ENCODE results near the gene CDH15.
A peak's percentile ranks its signal among the peaks of the same experiment; 100 is the strongest.

Gene CDH15

DNA sequence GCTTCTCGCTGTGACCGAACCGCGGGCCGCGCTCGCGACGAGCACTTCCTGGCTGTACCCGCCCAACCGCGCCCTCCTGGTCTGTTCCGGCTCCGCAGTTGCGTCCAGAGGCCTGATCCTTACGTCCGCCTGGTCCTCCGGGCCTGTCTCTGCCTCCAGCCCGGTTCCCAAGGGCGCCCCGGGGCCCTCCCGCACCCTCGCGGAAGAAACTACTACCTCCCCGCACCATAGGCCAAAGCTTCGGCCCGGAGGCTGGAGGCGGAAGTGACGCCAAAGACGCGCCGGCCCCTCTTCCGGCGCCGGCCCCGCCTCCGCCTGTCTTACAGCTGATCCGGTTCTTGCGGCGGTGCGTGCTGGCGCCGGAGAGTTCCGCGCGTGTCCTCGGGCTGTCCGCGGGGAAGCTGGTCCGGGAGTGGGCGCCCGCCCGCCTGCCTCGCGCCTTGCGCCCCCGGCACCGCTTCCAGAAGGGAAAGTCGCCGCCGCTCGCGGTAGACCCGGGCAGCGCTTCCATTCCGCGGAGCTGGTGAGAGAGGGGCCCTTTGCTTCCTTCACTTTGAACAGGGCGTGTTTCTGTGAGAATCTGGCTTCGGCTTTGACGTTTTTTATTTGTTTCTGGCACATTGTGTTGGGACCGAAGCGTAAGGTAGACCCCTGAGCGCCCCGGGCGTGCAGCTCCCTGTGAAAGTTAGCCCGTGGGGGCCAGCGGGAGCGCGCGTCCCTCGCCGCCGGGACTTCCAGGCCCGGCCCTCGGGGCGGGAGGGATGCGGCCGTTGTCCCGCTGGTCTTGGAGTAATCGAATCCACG, 46.0 kb downstream of the CDH15 start, which contains the start of gene ZNF778:
ZNF778 (plus strand) TSS at position 316 of the 804 bp plus-strand sequence. CDS start 3,425 bp downstream, outside the sequence.
- Mint-ChIP-seq H3K27ac (ENCODE audit: low read depth) (peak within 1 kb of the TSS; percentile 62), H3K27me3 (no peaks in the 10 kb centered on the region), H3K4me1 (peaks cover 17% of the 10 kb centered on the region), H3K4me3 (peak within 1 kb of the TSS; percentile 94), H3K9me3 (no peaks in the 10 kb centered on the region), H3K36me3 (ENCODE audit: insufficient read depth) (peaks cover 18% of the 10 kb centered on the region)
- ATAC-seq (replicated peaks; ENCODE audit: extremely low read depth, poor library complexity, severe bottlenecking): peak; percentile 78
- peak; percentile 63 to 64 for DNase-seq (ENCODE audit: low spot score in 2 of 2)

DNA sequence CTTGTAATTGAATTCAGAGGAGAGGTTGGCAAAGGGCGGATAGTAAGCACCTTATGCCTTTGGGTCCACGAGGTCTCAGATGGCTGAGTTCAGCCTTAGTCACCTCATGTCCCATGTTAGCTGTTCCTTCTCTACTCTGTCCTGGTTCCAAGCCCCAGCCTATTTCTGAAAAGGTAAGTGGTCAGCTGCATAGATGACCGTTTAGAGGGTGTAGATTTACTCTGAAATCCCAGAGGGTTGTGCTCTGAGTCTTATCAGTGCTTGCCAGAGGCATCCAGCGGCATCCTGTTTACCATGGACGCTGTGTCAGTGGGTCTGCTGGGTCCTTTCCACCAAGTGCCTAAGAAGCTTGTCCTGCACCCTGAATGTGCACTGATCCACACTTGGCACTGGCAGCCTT, 47.8 kb downstream of the CDH15 start:
- Mint-ChIP-seq H3K27ac (ENCODE audit: low read depth) (no peak overlapping the region), H3K36me3 (ENCODE audit: insufficient read depth) (peaks cover 26% of the 10 kb centered on the region), H3K4me1 (peaks cover 17% of the 10 kb centered on the region), H3K4me3 (peak overlapping the region; percentile 36), H3K9me3 (no peaks in the 10 kb centered on the region), H3K27me3 (no peaks in the 10 kb centered on the region)
- no peak for DNase-seq (ENCODE audit: low spot score in 2 of 2)
- no peak for ATAC-seq (replicated peaks; ENCODE audit: extremely low read depth, poor library complexity, severe bottlenecking)

DNA sequence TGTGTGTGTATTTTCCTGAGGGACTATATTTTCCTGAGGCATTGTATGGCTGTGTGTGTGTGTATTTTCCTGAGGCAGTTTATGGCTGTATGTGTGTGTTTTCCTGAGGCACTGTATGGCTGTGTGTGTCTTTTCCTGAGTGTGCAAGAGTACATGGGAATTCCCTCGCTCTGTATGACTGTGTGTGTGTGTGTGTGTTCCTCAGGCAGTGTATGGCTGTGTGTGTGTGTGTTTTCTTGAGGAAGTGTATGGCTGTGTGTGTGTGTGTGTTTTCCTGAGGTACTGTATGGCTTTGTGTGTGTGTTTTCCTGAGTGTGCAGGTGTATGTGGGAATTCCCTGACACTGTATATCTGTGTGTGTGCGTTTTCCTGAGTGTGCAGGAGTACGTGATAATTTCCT, 50.1 kb downstream of the CDH15 start:
- no peak overlapping the region for H3K27ac Mint-ChIP-seq (ENCODE audit: low read depth)
- no peak overlapping the region for H3K4me3 Mint-ChIP-seq
- no peaks in the 10 kb centered on the region for H3K27me3 Mint-ChIP-seq
- ATAC-seq (replicated peaks; ENCODE audit: extremely low read depth, poor library complexity, severe bottlenecking) (no peak), DNase-seq (ENCODE audit: low spot score in 2 of 2) (no peak)
- H3K9me3 Mint-ChIP-seq: no peaks in the 10 kb centered on the region
- H3K4me1 Mint-ChIP-seq: peaks cover 12% of the 10 kb centered on the region
- peaks cover 39% of the 10 kb centered on the region for H3K36me3 Mint-ChIP-seq (ENCODE audit: insufficient read depth)

- H3K27me3 Mint-ChIP-seq: no peaks in the 10 kb centered on the region
- H3K36me3 Mint-ChIP-seq (ENCODE audit: insufficient read depth): peaks cover 33% of the 10 kb centered on the region
- DNase-seq (ENCODE audit: low spot score in 2 of 2): no peak
- no peak overlapping the region for H3K27ac Mint-ChIP-seq (ENCODE audit: low read depth)
- H3K4me3 Mint-ChIP-seq: no peak overlapping the region
- H3K4me1 Mint-ChIP-seq: peaks cover under 1% of the 10 kb centered on the region
- H3K9me3 Mint-ChIP-seq: no peaks in the 10 kb centered on the region
- no peak for ATAC-seq (replicated peaks; ENCODE audit: extremely low read depth, poor library complexity, severe bottlenecking)
Measured at GRCh38 chr16:89222931-89223330, 51.4 kb downstream of the CDH15 start.

DNA sequence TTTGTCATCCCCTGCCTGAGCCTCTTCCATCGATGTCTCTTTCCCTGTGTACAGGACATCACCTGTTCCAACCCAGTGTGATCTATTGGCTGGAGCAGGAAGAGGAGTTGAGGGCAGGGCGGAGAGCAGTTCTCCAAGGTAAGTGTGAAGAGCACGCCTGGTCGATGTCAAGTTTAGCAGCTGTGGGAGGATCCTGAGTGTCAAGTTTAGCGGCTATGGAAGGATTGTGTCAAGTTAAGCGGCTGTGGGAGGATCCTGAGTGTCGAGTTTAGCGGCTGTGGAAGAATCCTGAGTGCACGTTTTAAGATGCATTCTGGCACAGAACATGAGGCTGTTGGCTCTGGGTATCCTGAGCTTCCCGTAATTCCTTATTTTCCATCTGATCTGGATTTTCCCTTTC, 53.1 kb downstream of the CDH15 start:
- DNase-seq (ENCODE audit: low spot score in 2 of 2): no peak
- no peak overlapping the region for H3K27ac Mint-ChIP-seq (ENCODE audit: low read depth)
- H3K4me3 Mint-ChIP-seq: no peak overlapping the region
- no peak for ATAC-seq (replicated peaks; ENCODE audit: extremely low read depth, poor library complexity, severe bottlenecking)
- H3K4me1 Mint-ChIP-seq: no peaks in the 10 kb centered on the region
- peaks cover 34% of the 10 kb centered on the region for H3K36me3 Mint-ChIP-seq (ENCODE audit: insufficient read depth)
- H3K27me3 Mint-ChIP-seq: no peaks in the 10 kb centered on the region
- no peaks in the 10 kb centered on the region for H3K9me3 Mint-ChIP-seq

- Mint-ChIP-seq H3K4me3 (no peak overlapping the region), H3K27ac (ENCODE audit: low read depth) (no peak overlapping the region), H3K9me3 (peaks cover 7% of the 10 kb centered on the region), H3K27me3 (no peaks in the 10 kb centered on the region), H3K4me1 (no peaks in the 10 kb centered on the region), H3K36me3 (ENCODE audit: insufficient read depth) (peaks cover 18% of the 10 kb centered on the region)
- ATAC-seq (replicated peaks; ENCODE audit: extremely low read depth, poor library complexity, severe bottlenecking) (no peak), DNase-seq (ENCODE audit: low spot score in 2 of 2) (no peak)
Measured at GRCh38 chr16:89230255-89230654, 58.7 kb downstream of the CDH15 start.

- DNase-seq (ENCODE audit: low spot score in 2 of 2) (no peak), ATAC-seq (replicated peaks; ENCODE audit: extremely low read depth, poor library complexity, severe bottlenecking) (no peak)
- Mint-ChIP-seq H3K9me3 (peaks cover 7% of the 10 kb centered on the region), H3K27me3 (no peaks in the 10 kb centered on the region), H3K36me3 (ENCODE audit: insufficient read depth) (peaks cover 2% of the 10 kb centered on the region), H3K4me1 (no peaks in the 10 kb centered on the region), H3K27ac (ENCODE audit: low read depth) (no peak overlapping the region), H3K4me3 (no peak overlapping the region)
Measured at GRCh38 chr16:89232107-89232506, 60.6 kb downstream of the CDH15 start.

- no peak for DNase-seq (ENCODE audit: low spot score in 2 of 2)
Measured at GRCh38 chr16:89233678-89234490, 62.3 kb downstream of the CDH15 start.

DNA sequence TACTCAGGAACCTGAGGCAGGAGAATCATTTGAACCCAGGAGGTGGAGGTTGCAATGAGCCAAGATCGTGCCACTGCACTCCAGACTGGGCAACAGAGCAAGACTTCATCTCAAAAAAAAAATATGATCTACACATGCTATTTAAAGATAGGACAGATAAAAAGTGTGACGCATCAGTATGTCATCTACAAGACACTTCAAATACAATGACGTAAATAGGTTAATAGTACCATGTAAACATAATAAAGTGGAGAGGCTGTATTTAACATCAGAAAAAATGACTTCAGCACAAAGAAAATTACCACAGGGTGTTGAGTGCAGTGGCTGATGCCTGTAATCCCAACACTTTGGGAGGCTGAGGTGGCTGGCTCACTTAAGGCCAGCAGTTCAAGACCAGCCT, 66.2 kb downstream of the CDH15 start:
- Mint-ChIP-seq H3K4me1 (peaks cover 13% of the 10 kb centered on the region), H3K4me3 (no peak overlapping the region), H3K27me3 (no peaks in the 10 kb centered on the region), H3K36me3 (ENCODE audit: insufficient read depth) (peaks cover 15% of the 10 kb centered on the region), H3K9me3 (peaks cover 7% of the 10 kb centered on the region), H3K27ac (ENCODE audit: low read depth) (no peak overlapping the region)
- ATAC-seq (replicated peaks; ENCODE audit: extremely low read depth, poor library complexity, severe bottlenecking) (no peak), DNase-seq (ENCODE audit: low spot score in 2 of 2) (no peak)

More at GRCh38 chr16:89233678-89234490, 62.3 kb downstream of the CDH15 start:
- ATAC-seq (replicated peaks; ENCODE audit: extremely low read depth, poor library complexity, severe bottlenecking): no peak
- Mint-ChIP-seq H3K27me3 (no peaks in the 10 kb centered on the region), H3K4me3 (no peak overlapping the region), H3K9me3 (peaks cover 7% of the 10 kb centered on the region), H3K4me1 (no peaks in the 10 kb centered on the region), H3K36me3 (ENCODE audit: insufficient read depth) (peaks cover 2% of the 10 kb centered on the region), H3K27ac (ENCODE audit: low read depth) (no peak overlapping the region)

GRCh38 chr16:89241187-89242007, 69.8 kb downstream of the CDH15 start:
- Mint-ChIP-seq H3K9me3 (no peaks in the 10 kb centered on the region), H3K36me3 (ENCODE audit: insufficient read depth) (peaks cover 17% of the 10 kb centered on the region), H3K27me3 (no peaks in the 10 kb centered on the region), H3K4me1 (peaks cover 13% of the 10 kb centered on the region), H3K27ac (ENCODE audit: low read depth) (peak overlapping the region; percentile 99), H3K4me3 (peak overlapping the region; percentile 83)
- peak; percentile 90 for ATAC-seq (replicated peaks; ENCODE audit: extremely low read depth, poor library complexity, severe bottlenecking)
- DNase-seq (ENCODE audit: low spot score in 2 of 2): peak; percentile 79 to 91

DNA sequence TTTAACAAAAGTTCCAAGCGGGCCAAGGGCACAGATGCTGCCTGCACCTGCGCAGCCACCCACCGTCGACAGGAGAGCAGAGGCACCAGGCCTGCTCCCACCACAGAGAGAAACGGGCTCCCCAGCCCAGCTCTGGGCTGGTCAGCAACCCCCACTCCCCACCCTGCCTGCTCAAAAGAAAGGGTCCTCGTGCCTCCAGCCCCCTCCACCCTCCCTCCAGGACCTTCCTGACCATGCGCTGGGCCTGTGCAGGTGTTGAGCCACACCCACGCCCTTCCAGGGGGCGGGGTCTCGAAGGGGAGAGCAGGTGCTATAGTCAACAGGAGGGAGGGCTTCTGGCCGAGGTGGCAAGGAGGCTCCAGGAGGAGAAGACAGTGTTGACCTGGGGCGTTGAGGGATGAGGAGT, 71.2 kb downstream of the CDH15 start:
- Mint-ChIP-seq H3K27me3 (no peaks in the 10 kb centered on the region), H3K4me3 (no peak overlapping the region)

GRCh38 chr16:89243664-89244063, 72.1 kb downstream of the CDH15 start:
- Mint-ChIP-seq H3K27ac (ENCODE audit: low read depth) (no peak overlapping the region), H3K4me3 (no peak overlapping the region), H3K9me3 (no peaks in the 10 kb centered on the region), H3K36me3 (ENCODE audit: insufficient read depth) (peaks cover 18% of the 10 kb centered on the region), H3K27me3 (no peaks in the 10 kb centered on the region), H3K4me1 (peaks cover 13% of the 10 kb centered on the region)
- DNase-seq (ENCODE audit: low spot score in 2 of 2) (no peak), ATAC-seq (replicated peaks; ENCODE audit: extremely low read depth, poor library complexity, severe bottlenecking) (no peak)

More for the DNA sequence above, 71.2 kb downstream of the CDH15 start:
- H3K9me3 Mint-ChIP-seq: no peaks in the 10 kb centered on the region
- H3K36me3 Mint-ChIP-seq (ENCODE audit: insufficient read depth): peaks cover 18% of the 10 kb centered on the region
- peak overlapping the region; percentile 41 for H3K27ac Mint-ChIP-seq (ENCODE audit: low read depth)
- DNase-seq (ENCODE audit: low spot score in 2 of 2): no peak
- peaks cover 13% of the 10 kb centered on the region for H3K4me1 Mint-ChIP-seq
- ATAC-seq (replicated peaks; ENCODE audit: extremely low read depth, poor library complexity, severe bottlenecking): no peak
